ENCODE data around the gene FAR1.
A peak's percentile ranks its signal among the peaks of the same experiment; 100 is the strongest.
"Not testable (repeated sequence)": the region's sequence is repeated elsewhere in the genome, so short reads cannot be mapped to it uniquely, and the experiment has no call there.

The FAR1 gene, protein sequence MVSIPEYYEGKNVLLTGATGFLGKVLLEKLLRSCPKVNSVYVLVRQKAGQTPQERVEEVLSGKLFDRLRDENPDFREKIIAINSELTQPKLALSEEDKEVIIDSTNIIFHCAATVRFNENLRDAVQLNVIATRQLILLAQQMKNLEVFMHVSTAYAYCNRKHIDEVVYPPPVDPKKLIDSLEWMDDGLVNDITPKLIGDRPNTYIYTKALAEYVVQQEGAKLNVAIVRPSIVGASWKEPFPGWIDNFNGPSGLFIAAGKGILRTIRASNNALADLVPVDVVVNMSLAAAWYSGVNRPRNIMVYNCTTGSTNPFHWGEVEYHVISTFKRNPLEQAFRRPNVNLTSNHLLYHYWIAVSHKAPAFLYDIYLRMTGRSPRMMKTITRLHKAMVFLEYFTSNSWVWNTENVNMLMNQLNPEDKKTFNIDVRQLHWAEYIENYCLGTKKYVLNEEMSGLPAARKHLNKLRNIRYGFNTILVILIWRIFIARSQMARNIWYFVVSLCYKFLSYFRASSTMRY

GRCh38 chr11:13668102-13668956 lies at the start of gene FAR1:
FAR1 (plus strand) TSS chr11:13668668; CDS start chr11:13694766, 26,098 bp downstream.
- peak; percentile 99 for DNase-seq

DNA sequence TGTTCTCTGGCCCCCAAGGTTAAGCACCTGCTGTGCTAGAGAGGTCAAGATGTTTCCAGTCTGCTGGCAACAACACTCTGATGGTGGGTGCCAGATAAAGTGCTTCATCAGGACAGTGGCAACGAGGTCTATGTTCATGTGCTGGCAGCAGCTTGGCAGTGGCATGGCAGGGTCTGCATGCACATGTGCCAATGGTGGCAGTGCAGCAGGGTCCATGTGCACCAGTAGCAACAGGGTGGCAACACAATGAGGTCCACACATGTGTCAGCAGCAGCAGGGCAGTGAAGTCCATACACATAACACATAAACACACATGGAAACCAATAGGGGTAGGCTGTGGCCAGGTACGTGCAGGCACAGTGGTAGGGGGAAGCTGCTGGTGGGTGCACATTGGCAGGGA lies 48.4 kb upstream of the FAR1 start:
- DNase-seq: no peak

GRCh38 chr11:13626818-13627217 lies 41.6 kb upstream of the FAR1 start:
- DNase-seq: not testable (repeated sequence)

GRCh38 chr11:13628634-13629033 lies 39.8 kb upstream of the FAR1 start:
- DNase-seq: not testable (repeated sequence)

DNA sequence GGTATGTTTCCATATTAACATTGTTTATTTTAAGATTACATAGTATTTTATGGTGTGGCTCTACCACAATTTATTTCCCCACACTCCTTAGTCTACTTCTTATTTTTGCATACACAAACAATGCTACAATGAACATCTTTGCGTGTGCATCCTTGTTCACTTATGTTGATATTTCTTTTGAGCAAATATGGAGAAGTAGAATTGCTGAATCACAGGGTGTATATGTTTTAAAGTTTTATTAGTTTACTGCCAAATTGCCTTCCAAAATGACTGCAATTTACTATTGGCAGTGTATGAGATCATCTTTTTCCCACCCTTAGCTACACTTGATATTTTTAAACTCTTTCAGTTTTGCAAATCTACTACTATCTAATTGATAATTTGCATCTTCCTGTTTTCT lies 38.7 kb upstream of the FAR1 start:
- no peak for DNase-seq

DNA sequence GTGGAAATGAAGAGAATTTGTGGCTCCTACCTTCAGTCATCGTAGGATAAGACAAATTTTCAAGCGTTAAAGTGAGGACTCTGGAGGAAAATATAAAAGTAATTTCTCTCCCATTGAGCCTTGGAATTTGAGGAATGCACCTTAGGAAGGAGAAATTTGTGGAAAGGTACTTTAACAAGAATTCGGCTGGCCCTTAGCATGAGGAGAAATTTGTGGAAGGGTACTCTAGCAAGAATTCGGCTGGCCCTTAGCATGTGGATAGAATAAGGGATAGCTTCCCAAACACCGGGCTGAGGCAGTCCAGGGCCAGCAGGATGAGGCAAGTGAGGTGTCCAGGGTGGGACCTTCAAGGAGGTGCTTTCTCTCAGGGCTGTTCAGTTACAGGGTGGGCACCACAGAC lies 33.2 kb upstream of the FAR1 start:
- no peak for DNase-seq

DNA sequence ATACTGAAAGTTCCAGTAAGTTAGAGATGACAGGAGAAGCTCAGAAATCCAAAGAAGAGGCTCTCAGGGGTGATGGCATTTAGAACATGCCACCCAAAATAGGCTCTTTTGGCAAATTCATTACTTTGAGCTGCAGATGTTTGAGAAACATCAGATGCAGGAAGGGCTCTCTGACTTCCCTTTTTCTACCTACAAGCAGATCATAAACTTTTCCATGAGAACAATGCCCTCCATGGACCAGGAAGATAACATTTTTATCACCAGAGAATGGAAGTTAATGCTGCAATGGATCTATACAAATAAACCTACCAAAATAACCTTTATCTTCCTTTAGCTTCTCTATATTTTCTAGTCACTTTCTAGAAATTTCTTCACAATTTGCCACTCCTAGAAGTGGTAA lies 32.7 kb upstream of the FAR1 start:
- no peak for DNase-seq

GRCh38 chr11:13637125-13638069 lies 31.1 kb upstream of the FAR1 start:
- DNase-seq: no peak

DNA sequence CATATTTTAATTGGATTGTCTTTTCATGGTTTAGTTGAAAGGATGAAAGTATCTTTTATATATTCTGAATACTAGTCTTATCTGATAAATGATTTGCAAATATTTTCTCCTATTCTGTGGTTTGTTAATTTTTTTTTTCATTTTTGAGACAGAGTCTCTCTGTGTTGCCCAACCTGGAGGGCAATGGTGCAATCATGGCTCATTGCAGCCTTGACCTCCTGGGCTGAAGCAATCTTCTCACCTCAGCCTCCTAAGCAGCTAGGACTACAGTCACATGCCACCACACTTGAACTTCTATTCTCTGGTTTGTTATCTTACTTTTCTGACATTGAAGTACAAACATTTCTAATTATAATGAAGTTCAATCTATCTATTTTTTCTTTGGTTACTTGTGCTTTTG lies 30.0 kb upstream of the FAR1 start:
- DNase-seq: no peak

DNA sequence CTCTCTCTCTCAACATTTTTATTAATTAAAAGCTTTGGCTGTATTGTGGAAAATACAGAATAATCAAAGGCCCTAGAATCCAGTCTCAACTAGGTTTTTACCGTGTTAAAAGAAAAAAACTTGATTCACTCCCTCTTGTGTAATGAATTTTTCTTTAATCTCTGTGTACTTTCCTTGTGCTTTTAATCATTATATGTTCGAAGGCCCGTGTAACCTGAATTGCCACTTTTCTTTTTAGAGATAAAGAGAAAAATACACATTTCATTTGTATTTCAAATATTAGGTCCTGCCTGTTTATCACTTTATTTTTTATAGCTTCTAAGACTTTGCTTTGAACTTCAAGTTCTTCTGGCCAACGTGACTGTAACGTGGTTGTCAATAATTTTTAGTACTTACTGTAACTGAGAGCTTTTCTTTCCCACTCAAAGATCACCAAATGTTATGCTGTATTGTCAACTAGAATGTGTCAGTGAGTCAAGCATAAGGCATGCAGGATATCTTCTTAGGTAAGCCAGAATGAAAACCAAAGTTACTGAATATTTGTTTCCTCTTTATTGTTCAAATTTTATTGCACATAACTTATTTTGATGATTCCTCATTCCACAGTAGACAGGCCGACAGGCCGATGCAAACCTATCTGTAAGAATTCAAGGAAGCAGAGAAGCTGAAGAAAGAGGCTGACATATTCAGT lies 23.3 kb upstream of the FAR1 start:
- no peak for DNase-seq

- no peak for DNase-seq
Measured at GRCh38 chr11:13647391-13647790, 21.1 kb upstream of the FAR1 start.

DNA sequence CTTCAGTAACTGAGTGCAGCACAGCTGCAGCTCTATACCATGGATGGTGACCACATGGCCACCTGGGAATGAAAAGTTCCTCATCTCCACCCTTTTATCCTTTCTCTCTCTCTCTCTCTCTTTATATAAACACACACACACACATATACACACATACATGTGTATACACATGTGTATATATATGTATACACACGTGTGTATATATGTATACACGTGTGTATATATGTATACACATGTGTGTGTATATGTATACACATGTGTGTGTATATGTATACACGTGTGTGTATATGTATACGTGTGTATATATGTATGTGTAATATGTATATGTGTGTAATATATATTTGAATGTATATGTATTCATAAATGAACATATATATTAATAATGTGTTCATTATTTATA lies 18.8 kb upstream of the FAR1 start:
- DNase-seq: no peak

- not testable (repeated sequence) for DNase-seq
Measured at GRCh38 chr11:13651515-13651914, 17.0 kb upstream of the FAR1 start.

GRCh38 chr11:13661074-13661623 lies 7.3 kb upstream of the FAR1 start:
- no peak for DNase-seq

DNA sequence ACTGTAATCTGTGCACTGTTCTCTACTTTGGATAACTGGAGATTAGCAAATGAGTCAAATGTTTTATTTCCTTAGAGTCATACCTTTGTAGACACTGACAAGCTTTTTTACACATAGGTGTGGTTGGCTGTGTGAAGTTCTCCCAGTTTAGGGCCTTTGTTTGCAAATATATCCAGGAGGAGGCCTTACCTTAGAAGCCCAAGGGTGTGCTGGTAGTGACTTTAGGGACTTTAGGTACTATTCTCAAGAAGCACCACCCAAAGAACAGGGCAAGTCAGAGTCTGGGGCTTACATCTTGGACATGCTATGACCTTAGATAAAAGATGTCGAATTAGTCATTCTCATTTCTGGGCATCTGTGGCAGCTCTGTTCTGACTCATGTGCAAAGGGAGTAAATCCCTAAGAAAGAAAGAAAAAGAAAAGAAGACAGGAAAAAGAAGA lies 4.8 kb upstream of the FAR1 start:
- no peak for DNase-seq

DNA sequence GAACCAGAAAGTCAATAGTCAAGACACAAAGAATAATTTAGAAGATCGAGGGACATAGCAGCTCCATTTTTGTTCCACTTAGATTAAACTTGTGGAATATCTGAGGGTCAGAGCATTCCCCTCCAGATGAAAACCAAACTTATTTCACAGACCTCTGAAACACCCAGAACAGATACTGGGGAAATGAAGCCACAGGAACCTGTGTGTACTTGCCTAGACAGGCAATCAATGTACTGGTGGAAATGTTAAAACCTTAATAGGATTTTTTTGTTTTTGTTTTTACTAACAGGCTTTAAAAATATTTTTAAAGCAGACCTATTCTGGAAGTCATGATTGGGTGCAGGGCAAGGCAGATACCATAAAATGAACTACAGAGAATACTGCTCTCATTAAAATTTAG lies 4.1 kb upstream of the FAR1 start:
- no peak for DNase-seq

DNA sequence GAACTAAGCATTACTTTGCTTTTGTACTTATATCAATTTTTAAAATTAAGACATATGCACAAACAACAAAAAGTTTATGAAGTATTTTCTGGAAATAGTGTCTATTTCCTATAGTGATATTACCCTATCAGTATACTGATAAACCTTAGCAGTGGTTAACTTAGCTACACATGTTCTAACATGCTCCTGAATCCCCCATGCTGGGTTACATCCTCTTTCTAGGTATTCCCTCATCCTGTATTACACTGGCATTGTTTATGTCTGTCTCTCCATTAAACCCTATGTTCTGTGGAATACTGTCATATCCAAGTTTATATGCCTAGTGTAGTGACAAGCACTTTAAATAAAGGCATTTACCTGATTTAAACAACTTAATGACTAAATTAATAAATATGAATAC lies 1.8 kb upstream of the FAR1 start:
- DNase-seq: no peak

- DNase-seq: peak; percentile 25
Measured at GRCh38 chr11:13667245-13667644, 1.2 kb upstream of the FAR1 start.

GRCh38 chr11:13667795-13668101 lies 720 bp upstream of the FAR1 start:
- no peak for DNase-seq

DNA sequence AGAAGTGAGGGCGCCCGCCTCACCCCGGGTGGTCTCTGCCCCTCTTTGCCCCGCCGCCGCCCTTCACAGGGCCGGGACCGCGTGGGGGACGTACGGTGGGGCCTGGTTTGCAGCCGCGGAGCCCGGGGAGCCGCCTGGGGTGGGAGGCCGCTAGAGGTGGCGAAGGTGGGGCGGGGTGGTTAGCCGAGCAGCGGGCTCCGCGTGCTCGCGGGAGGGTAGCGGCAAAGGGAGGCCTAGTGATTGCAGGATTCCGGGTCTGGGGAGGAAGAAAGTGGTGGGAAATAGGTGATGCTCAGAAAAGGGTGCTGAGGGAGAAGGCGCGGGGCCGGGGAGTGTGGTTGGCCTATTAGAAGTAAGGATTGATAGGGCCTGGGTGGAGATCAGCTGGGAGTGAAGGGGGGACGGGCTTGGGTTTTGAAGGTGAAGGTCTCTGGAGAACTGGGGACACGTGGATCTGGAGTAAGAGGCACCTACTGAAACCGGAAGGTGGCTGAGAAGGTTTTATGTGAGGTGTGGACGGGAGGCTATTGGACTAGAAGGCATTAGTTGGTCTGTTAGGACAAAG lies 571 bp downstream of the FAR1 start:
- no peak for DNase-seq
